Urothelium cell line (cell line): Measurements from ENCODE around the gene MMUT.
"Not testable (repeated sequence)": the region's sequence is repeated elsewhere in the genome, so short reads cannot be mapped to it uniquely, and the experiment has no call there.

Experiments
- DNase-seq: peaks from one replicate; pipeline ENCODE4 v3.0.0; 2011; ENCODE audit warnings: low spot score, mixed read lengths
- FAIRE-seq: peaks from 2 replicates; lab custom pipeline; 2011; peaks lifted over from hg19 to GRCh38; lab: Jason Lieb, UNC

Gene MMUT

DNA sequence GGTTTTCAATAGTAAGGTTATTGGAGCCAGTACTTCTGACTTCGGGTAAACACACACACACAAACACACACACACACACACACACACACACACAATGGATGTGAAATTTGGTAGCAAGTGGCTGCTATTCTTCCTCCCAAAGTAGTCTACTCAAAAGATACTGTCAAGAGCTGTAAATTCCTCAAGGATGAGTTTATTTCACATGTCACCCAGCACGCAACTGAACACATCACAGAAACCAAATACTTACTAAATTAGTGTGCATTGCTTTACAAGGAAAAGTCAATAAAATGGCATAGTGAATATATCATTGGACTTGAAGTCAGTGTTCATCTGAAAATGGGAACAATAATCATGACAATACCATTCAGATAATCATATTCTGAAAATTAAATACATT, 32.9 kb downstream of the MMUT start:
- FAIRE-seq = no peak
- no peak for DNase-seq

DNA sequence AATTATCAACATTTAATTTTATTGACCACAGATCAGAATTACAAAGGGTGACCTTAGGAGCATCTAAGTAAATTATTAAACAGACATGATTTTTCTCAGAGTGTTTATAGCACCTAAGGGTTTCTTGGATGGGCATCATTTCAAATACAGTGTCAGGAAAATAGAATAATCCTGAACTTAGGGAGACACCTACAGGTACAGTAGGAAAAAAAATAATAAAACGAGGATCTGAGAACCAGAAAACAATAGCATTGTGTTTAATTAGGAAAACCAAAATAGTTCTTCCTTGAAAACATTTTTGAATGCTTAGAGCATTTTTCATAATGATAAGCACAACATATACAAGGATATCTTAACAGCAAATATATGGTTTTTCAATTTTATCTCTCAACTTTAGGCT, 39.2 kb downstream of the MMUT start:
- DNase-seq = no peak
- no peak for FAIRE-seq

DNA sequence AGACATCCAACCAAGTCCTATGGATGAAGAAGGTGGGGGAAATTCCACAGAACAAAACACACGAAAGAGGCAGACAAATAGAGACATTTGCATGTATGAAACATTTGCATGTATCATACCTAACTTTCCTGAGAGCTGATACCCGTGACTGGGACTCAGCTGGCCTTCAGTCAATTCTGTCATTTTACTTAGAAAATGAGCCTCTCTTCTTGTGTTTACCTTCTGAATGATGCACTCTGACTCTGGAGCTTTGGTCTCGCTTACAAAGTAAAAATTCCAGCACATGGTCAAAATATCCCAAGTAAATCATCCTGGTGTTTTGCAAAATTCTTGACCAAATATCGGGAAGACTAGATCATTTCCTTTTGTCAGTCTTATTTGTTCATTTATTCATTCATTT, 46.9 kb downstream of the MMUT start:
- no peak for FAIRE-seq

DNA sequence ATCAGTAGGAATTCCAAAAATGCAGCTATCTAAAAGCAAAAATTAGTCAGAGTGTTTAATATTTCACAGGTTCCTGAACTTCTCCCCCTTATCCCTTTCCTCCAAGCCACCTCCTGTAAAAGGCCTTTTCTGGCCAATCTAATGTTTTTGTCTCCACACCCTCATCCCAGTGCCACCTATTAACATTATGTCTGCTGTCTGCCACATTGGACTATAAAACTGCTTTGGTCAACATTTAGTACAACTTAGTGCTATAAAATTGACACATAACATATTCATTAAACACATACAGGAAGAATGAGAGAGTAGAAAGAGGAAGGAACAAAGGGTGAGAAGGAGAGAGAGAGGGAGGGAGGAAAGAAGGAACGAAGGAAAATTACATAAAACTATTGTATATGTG, 47.7 kb downstream of the MMUT start:
- DNase-seq (no peak), FAIRE-seq (no peak)

More for the DNA sequence above, 46.9 kb downstream of the MMUT start:
- DNase-seq = no peak

DNA sequence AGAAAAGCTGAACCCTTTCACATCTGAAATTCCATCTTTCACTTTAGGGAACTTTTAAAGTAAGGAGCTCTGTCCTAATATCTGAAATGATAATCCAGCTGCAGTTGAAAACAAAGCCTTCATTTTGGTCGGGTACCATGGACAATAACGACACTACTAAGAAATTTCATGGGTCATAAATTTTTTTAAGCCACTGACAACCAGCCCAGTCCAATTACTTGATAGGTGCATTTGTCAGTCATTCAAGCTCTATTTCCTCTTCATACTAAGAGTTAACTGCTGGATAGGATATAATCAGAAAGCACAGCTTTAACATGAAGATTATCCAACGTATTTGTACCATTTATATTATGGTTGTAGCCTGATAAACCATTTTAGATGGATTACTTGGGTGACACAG, 52.5 kb downstream of the MMUT start:
- DNase-seq (no peak), FAIRE-seq (no peak)

DNA sequence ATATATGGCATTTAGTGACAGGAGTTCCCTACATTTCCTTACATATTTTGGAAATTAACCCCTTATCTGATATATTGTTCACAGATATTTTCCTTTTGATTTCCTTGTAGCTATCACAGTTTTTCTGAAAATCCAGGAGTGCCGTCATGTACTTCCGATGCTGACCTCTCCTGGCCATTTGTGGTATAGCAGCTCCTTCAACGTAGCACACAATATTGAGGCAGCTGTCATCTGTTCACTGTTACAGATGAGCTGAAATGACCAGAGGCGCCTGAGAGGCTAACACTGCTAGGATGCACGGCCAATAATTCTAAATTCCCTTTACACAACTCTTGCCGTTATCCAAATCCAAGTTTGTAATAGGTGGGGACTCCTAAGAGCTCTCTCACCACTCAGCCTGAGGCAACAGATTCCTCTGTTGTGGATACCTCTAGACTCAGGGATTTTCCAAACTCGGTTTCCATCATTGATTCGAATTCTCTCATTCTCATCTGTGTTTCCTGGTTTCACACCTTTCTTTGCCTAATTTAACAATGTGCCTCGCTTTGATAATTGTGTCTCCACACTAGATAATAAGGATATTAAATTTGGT, 53.0 kb downstream of the MMUT start:
- peak; percentile 72 for DNase-seq
- no peak for FAIRE-seq

DNA sequence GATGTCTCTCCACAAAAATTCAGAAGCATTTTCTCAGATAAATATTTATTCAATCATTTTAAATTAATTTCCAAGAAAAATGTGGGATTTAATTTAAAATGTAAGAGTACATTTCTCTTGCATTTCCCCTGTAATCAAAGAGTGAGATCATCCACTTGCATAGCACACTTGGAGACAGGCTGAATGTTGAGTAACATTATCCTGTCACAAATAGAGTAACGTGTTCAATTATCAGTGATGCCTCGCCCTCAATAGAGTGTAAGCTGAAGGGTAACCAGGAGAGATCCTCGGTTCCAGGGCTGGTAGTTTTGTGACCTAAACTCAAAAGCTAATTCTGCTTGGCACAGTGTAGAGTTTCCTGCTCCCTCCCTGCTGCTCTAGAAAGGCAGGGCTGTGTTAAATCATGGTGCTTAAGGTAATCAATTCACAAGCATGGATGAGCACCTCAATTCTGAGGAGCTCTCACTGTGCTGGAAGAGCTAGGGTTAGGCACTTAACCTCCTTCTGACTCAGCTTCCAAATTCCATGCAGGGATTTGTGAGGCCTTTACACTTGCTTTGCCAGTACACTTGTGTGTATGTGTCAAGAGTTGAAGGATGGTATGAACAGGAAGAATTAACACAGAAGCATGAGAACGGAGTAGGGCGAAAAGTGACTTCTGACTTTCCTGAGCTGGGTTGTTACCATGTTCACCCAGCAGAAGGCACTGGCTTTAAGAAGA, 56.6 kb downstream of the MMUT start:
- FAIRE-seq = no peak

DNA sequence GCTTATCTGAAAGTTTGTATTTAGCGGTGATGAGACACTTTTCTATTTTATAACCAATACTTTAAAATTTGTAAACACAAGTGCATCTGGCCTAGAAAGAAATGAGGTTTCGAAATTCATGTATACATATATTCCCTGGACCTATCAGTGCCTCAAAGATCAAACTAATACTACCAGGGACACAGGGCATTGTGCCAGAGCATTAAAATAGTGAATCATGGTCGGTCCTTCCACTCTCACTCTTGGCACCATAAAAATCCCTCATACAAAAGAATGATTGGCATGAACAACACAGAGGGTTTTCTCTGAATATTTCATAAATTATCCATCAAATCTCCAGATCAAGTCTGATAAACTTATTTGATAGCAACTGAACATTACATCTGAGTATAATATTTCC, 62.0 kb downstream of the MMUT start:
- no peak for DNase-seq
- FAIRE-seq = no peak

More for the DNA sequence above, 56.6 kb downstream of the MMUT start:
- DNase-seq = no peak

DNA sequence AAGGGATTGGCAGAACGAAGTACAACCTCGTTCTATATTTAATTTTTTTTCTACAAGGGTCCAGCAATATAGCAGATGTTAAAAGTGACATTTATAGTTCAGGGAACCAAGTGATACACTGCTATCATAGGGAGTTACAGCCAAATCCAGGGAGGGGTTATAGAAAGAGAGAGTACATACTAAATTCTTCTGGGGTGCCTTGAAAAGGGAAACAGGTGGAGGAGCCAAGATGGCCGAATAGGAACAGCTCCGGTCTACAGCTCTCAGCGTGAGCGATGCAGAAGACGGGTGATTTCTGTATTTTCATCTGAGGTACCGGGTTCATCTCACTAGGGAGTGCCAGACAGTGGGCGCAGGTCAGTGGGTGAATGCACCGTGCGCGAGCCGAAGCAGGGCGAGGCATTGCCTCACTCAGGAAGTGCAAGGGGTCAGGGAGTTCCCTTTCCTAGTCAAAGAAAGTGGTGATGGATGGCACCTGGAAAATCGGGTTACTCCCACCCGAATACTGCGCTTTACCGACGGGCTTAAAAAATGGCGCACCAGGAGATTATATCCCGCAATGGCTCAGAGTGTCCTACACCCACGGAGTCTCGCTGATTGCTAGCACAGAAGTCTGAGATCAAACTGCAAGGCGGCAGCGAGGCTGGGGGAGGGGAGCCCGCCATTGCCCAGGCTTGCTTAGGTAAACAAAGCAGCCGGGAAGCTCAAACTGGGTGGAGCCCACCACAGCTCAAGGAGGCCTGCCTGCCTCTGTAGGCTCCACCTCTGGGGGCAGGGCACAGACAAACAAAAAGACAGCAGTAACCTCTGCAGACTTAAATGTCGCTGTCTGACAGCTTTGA, 76.2 kb downstream of the MMUT start:
- FAIRE-seq, DNase-seq: not testable (repeated sequence)

DNA sequence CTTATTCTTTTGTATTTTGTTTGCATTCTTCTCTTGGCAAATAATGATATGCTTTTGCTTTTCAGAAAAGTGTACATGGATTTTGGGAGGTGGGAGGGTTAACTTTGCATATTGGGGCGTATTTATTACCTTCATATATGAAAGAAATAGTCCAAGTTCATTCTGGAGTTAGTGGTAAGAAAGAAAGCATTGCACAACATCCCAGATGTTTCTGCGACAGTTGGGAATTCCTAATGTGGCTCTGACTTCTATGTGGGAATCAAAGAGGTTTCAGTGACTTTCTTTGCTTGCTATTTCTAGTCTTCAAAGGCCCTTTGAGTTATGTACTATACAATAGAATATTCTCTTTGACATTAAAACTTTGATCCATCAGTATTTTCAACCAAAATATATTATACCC, 78.1 kb downstream of the MMUT start:
- FAIRE-seq (no peak), DNase-seq (no peak)
